ENCODE measurements around the gene NT5C1B.

NT5C1B gene

DNA sequence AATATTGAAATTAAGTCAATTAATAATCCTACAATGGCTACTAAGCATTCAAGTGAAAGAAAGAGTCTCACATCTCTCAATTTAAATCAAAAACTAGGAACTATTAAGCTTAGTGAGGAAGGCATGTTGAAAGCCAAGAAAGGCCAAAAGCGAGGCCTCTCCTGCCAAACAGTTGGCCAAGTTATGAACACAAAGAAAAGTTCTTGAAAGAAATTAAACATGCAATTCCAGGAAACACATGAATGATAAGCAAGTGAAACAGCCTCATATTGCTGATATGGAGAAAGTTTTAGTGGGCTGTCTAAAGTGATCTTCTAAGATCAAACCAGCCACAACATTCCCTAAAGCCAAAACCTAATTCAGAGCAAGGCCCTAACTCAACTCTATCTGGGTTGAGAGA is 40.7 kb downstream of the NT5C1B start:
- TF ChIP-seq, protein P1, sequence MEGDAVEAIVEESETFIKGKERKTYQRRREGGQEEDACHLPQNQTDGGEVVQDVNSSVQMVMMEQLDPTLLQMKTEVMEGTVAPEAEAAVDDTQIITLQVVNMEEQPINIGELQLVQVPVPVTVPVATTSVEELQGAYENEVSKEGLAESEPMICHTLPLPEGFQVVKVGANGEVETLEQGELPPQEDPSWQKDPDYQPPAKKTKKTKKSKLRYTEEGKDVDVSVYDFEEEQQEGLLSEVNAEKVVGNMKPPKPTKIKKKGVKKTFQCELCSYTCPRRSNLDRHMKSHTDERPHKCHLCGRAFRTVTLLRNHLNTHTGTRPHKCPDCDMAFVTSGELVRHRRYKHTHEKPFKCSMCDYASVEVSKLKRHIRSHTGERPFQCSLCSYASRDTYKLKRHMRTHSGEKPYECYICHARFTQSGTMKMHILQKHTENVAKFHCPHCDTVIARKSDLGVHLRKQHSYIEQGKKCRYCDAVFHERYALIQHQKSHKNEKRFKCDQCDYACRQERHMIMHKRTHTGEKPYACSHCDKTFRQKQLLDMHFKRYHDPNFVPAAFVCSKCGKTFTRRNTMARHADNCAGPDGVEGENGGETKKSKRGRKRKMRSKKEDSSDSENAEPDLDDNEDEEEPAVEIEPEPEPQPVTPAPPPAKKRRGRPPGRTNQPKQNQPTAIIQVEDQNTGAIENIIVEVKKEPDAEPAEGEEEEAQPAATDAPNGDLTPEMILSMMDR (IDR thresholded peaks at IDR 0.05), result no peak

DNA sequence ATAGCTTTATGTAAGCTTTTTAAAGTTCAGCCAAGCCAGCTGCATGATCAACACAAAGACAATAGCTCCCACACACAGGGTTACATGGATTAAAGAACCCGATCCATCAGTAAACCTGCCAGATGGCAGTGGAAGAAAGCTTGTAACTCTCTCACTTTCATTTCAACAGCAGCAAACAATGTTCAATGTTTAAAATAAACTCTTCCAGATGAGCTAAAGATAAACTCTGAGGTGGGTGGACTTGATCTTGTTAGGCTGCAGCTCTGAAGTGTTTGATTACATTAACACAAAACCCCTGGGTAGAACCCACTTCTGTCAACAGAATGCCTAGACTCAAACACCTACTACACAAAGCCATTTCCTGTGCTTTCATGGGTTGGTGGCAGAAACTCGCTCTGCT is 42.8 kb downstream of the NT5C1B start:
- TF ChIP-seq, protein P1 (IDR thresholded peaks at IDR 0.05), result no peak

DNA sequence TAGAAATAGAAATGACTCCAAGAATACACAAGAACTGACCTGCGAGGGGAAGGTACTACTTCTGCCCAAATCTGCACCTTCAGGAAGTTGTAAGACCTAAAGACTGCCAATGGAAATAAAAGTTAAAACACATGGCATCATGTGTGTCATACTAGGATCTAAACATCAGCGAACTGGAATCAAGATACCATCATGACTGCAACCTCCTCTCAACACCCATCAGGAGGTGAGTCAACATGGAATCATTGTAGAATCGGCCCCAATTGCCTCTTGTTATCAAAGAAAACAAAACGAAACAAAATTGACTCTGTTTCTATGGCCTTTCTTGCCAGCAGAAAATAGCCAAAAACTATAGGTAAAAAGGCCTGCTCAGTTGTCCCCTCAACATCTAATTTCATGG is 44.0 kb downstream of the NT5C1B start:
- TF ChIP-seq, protein P1 (IDR thresholded peaks at IDR 0.05), result no peak

DNA sequence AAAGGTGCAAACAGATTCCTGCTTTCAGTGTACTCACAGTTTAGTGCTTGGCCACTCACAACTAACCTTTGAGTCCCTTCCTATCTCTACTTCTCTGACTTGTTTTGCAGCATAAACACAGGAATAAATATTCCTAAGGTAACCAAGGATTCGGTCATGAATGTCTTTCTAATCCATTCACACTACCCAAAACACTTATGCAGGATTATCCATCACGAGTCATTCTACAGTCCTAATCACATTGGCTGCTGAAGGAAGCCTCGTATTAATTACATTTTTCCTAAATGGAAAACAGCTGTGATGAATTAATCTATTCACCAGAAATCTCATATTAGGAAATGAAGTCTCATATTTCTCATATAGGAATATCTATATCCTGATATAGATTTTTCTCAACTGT is 45.2 kb downstream of the NT5C1B start:
- TF ChIP-seq, protein P1 (IDR thresholded peaks at IDR 0.05), result no peak

DNA sequence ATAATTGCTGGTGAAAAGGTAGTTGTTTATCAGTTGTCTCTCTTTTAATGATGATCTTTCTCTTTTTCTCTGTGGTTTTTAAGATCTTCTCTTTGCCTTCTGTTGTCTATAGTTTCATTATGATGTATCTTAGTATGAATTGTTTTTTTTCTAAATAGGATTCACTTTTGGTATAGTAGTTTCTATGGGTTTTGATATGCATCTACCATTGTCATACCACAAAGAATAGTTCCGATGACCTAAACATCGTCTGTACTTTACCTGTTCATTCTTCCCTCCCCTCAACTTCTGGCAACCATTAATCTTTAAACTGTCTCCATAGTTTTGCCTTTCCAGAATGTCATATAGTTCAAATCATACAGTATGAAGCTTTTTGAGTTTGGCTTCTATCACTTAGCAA is 48.5 kb downstream of the NT5C1B start:
- TF ChIP-seq, protein P1 (IDR thresholded peaks at IDR 0.05), result no peak

DNA sequence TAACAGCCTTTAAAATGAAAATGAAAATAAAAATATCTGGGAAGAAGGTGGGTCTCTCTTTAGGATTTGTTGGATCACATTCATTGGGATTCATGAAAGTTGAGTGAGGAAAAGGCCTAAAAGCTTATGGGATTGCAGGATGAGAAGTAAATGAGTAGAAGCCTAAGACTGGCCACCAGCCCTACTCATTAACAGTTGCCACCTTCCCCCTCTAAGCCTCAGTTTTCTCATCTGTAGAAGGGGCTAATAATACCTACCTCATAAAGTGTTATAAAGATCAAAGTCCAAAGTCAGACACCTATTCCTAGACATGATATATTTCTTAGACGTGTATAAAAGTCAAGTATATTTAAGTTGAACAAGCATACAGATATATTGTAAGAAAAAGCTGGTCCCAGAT is 52.7 kb downstream of the NT5C1B start:
- TF ChIP-seq, protein P1 (IDR thresholded peaks at IDR 0.05), result no peak

DNA sequence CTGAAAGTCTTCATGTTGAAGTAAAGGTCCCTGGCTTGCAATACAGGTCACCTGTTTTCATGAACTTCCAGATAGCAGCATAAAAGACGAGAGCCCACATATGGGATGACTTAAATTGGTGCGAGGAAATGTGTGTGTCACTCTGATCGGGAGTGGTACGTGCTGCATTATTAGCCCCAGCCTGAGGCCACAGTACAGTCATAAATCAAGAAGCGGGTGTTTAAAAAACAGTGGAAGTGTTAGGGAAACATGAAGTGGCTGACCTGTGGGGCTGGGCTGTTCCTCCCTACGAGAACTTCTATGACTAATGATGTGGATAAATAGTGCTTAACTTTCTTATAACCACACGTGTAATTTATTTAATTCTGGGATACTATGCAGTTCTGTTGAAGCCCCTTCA is 53.3 kb downstream of the NT5C1B start:
- TF ChIP-seq, protein P1 (IDR thresholded peaks at IDR 0.05), result no peak

DNA sequence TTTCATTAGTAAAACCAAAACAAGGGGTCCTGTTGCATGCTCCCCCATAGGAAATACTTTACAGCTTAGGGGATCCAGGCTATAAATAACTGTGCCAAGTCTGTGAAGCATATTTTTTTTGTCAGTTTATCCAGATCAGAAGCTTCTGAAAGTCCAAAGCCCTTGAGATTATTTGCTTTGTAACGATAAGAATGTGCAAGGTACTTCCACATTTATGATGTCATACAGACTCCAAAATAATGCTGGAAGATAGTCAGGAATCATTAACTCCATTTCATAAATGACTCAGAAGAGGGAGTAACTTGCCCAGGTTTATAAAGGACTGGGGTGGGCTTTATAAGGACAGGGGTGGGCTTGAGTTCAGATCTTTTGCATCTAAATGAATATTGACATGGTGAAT is 58.2 kb downstream of the NT5C1B start:
- TF ChIP-seq, protein P1 (IDR thresholded peaks at IDR 0.05), result no peak

All from LNCAP (cell line).